IMR-90 (cell line): ENCODE results near the gene TLR6. TPM values are rescaled to one million over a fixed set of nuclear protein-coding genes. Genes with fewer than 3 reads are reported as not detected.
A peak's percentile ranks its signal among the peaks of the same experiment; 100 is the strongest.

Experiments used
- ATAC-seq: fragments of 200-7000 bp; cut with Tn5 transposase; 2 replicates; pipeline ENCODE4 v1.9.1; 2020; ENCODE audit warnings: low read depth, mild to moderate bottlenecking, moderate library complexity
- BruUV-seq: library from RNA; stranded (reverse); fragments of 400-500 nt; replicated peaks from 2 replicates; lab custom pipeline; 2021; lab: Mats Ljungman, UMichigan
- CTCF ChIA-PET: fragments of 300-600 bp; formaldehyde crosslinking; extraction: SDS; loops from one replicate; lab custom pipeline; 2021; ENCODE audit warnings: antibody characterized with exemption; lab: Yijun Ruan, JAX
- POLR2A ChIA-PET: fragments of 300-600 bp; sonication (Branson Sonifier 250); formaldehyde crosslinking; loops from one replicate; lab custom pipeline; 2022; ENCODE audit warnings: antibody characterized with exemption; ENCODE audit not compliant: unreplicated experiment; lab: Charles Lee
- DNase-seq: peaks from one replicate; pipeline ENCODE4 v3.0.0; 2013
- H2AFZ ChIP-seq: replicated peaks from 2 replicates; pipeline ENCODE3; 2013; ENCODE audit warnings: low read length, mild to moderate bottlenecking; ENCODE audit not compliant: poor library complexity
- H2AK5ac ChIP-seq: 2 replicates; pipeline ENCODE4 v1.6.1; 2013; ENCODE audit warnings: low read depth, low read length, inconsistent platforms
- H2AK9ac ChIP-seq: replicated peaks from 2 replicates; pipeline ENCODE3; 2013; ENCODE audit warnings: mild to moderate bottlenecking, low read depth, low read length, moderate library complexity; ENCODE audit not compliant: poor library complexity
- H2BK120ac ChIP-seq: 2 replicates; pipeline ENCODE4 v1.6.1; 2013; ENCODE audit warnings: low read depth, low read length, inconsistent platforms
- H2BK15ac ChIP-seq: 3 replicates; pipeline ENCODE4 v1.6.1; 2013; ENCODE audit warnings: low read depth, low read length, inconsistent platforms
- H2BK20ac ChIP-seq: 2 replicates; pipeline ENCODE4 v1.6.1; 2013; ENCODE audit warnings: low read depth, mild to moderate bottlenecking, inconsistent platforms, low read length, moderate library complexity
- H2BK5ac ChIP-seq: 2 replicates; pipeline ENCODE4 v1.6.1; 2013; ENCODE audit warnings: mild to moderate bottlenecking, low read depth, low read length, inconsistent platforms; ENCODE audit not compliant: poor library complexity, severe bottlenecking
- H3K14ac ChIP-seq: replicated peaks from 2 replicates; pipeline ENCODE4 v1.6.1; 2013; ENCODE audit warnings: low read depth, low read length, inconsistent platforms
- H3K18ac ChIP-seq: 2 replicates; pipeline ENCODE4 v1.6.1; 2013; ENCODE audit warnings: low read depth, low read length, control low read depth
- H3K23ac ChIP-seq: 2 replicates; pipeline ENCODE4 v1.6.1; 2013; ENCODE audit warnings: low read depth, low read length, inconsistent platforms
- H3K27ac ChIP-seq: 2 replicates; pipeline ENCODE4 v1.5.1; 2013; ENCODE audit warnings: mild to moderate bottlenecking, control low read depth, low read length; ENCODE audit not compliant: insufficient read depth
- H3K27me3 ChIP-seq: 2 replicates; pipeline ENCODE4 v1.6.1; 2013; ENCODE audit warnings: low read length; ENCODE audit not compliant: control insufficient read depth, insufficient read depth
- H3K36me3 ChIP-seq: 2 replicates; pipeline ENCODE4 v1.6.1; 2013; ENCODE audit warnings: low read length, mixed read lengths; ENCODE audit not compliant: control insufficient read depth, insufficient read depth
- H3K4ac ChIP-seq: 2 replicates; pipeline ENCODE4 v1.6.1; 2013; ENCODE audit warnings: low read depth, low read length, inconsistent platforms
- H3K4me1 ChIP-seq: 2 replicates; pipeline ENCODE4 v1.6.1; 2013; ENCODE audit warnings: low read length, mixed read lengths; ENCODE audit not compliant: control insufficient read depth, insufficient read depth
- H3K4me2 ChIP-seq: 2 replicates; pipeline ENCODE4 v1.6.1; 2013; ENCODE audit warnings: low read depth, mild to moderate bottlenecking, control low read depth, low read length, moderate library complexity
- H3K4me3 ChIP-seq: 2 replicates; pipeline ENCODE4 v1.5.1; 2013; ENCODE audit warnings: low read depth, mild to moderate bottlenecking, control low read depth, low read length, moderate library complexity; ENCODE audit not compliant: insufficient read depth
- H3K56ac ChIP-seq: 2 replicates; pipeline ENCODE4 v1.6.1; 2013; ENCODE audit warnings: low read length, inconsistent platforms; ENCODE audit not compliant: insufficient read depth; ENCODE audit errors: extremely low read depth
- H3K79me1 ChIP-seq, 2 experiments: 2 replicates each; pipeline ENCODE4 v1.6.1; 2013; ENCODE audit warnings: low read length in 2 of 2, inconsistent platforms in 1 of 2, low read depth in 1 of 2
- H3K9ac ChIP-seq: 2 replicates; pipeline ENCODE4 v1.6.1; 2013; ENCODE audit warnings: low read depth, low read length, control low read depth
- H3K9me1 ChIP-seq: 2 replicates; pipeline ENCODE4 v1.6.1; 2013; ENCODE audit warnings: low read length, inconsistent platforms; ENCODE audit not compliant: insufficient read depth
- H3K9me3 ChIP-seq: 2 replicates; pipeline ENCODE4 v1.6.1; 2013; ENCODE audit warnings: low read length; ENCODE audit not compliant: control insufficient read depth, insufficient read depth
- H4K20me1 ChIP-seq: 2 replicates; pipeline ENCODE4 v1.6.1; 2013; ENCODE audit warnings: low read length, inconsistent platforms; ENCODE audit not compliant: insufficient read depth
- H4K5ac ChIP-seq: 2 replicates; pipeline ENCODE4 v1.6.1; 2013; ENCODE audit warnings: mild to moderate bottlenecking, low read depth, low read length, control low read depth
- H4K8ac ChIP-seq, 2 experiments: 2 replicates each; pipeline ENCODE4 v1.6.1; 2013; ENCODE audit warnings: low read depth in 2 of 2, low read length in 2 of 2, control low read depth in 1 of 2, inconsistent platforms in 1 of 2
- H4K91ac ChIP-seq: 2 replicates; pipeline ENCODE4 v1.6.1; 2013; ENCODE audit warnings: low read depth, low read length, inconsistent platforms; ENCODE audit not compliant: insufficient read depth
- BHLHE40 ChIP-seq: fragments of 150-350 bp; IDR thresholded peaks from 2 replicates; pipeline ENCODE4 v1.6.1; 2016; ENCODE audit warnings: mild to moderate bottlenecking, low read depth, low read length
- CEBPB ChIP-seq: IDR thresholded peaks from 2 replicates; pipeline ENCODE4 v1.6.1; 2012; ENCODE audit warnings: low read depth, low read length, improper control_type of control experiment
- MAZ ChIP-seq: IDR thresholded peaks from 2 replicates; pipeline ENCODE4 v1.6.1; 2012; ENCODE audit warnings: low read depth, mild to moderate bottlenecking, low read length, improper control_type of control experiment, moderate library complexity, borderline replicate concordance
- MXI1 ChIP-seq: IDR thresholded peaks from 2 replicates; pipeline ENCODE4 v1.6.1; 2012; ENCODE audit warnings: low read depth, mild to moderate bottlenecking, low read length, moderate library complexity, borderline replicate concordance
- POLR2A ChIP-seq: IDR thresholded peaks from 2 replicates; pipeline ENCODE4 v1.6.1; 2012; ENCODE audit warnings: mild to moderate bottlenecking, low read depth, low read length
- RAD21 ChIP-seq: IDR thresholded peaks from 2 replicates; pipeline ENCODE4 v1.6.1; 2012; ENCODE audit warnings: low read length, improper control_type of control experiment
- RCOR1 ChIP-seq: IDR thresholded peaks from 2 replicates; pipeline ENCODE4 v1.6.1; 2012; ENCODE audit warnings: mild to moderate bottlenecking, low read length, improper control_type of control experiment; ENCODE audit not compliant: insufficient replicate concordance
- RFX5 ChIP-seq: IDR thresholded peaks from 2 replicates; pipeline ENCODE4 v1.8.0; 2012; ENCODE audit warnings: low read depth, mild to moderate bottlenecking, low read length, moderate library complexity
- WGBS, 2 experiments: methylation state at CpG; one replicate each; pipeline versions ENCODE4 v1.1.5 to v1.1.7; 2013; ENCODE audit warnings: missing lambda C conversion rate in 2 of 2; ENCODE audit not compliant: insufficient read length in 1 of 2; ENCODE audit errors: extremely low coverage in 2 of 2; 5-methylcytosine and 5-hydroxymethylcytosine counted together
- dilution Hi-C: fragments of 300-500 bp; cut with HindIII; formaldehyde crosslinking; loops from one replicate; pipeline ENCODE4 v1.14.3; 2018; ENCODE audit warnings: low sequenced_read_pairs; ENCODE audit not compliant: unreplicated experiment
- in situ Hi-C: fragments of 300-500 bp; cut with MboI; formaldehyde crosslinking; loops from 3 replicates; pipeline ENCODE4 v1.14.3; 2019; ENCODE audit warnings: low sequenced_read_pairs, inconsistent platforms, mixed read lengths
- intact Hi-C: fragments of 100-400 bp; cut with micrococcal nuclease; formaldehyde crosslinking; loops from 2 replicates; pipeline ENCODE4 v1.10.0; 2022
- polyA plus RNA-seq, 3 experiments: library from polyadenylated mRNA; depleted of rRNA; stranded (reverse); fragments of >200 nt; gene quantifications; 2 replicates each; pipeline ENCODE4 v1.2.3, GENCODE V29; 2012; ENCODE audit warnings: low replicate concordance in 1 of 3
- total RNA-seq: library from RNA; depleted of rRNA; stranded (reverse); fragments of >200 nt; gene quantifications from 2 replicates; pipeline ENCODE4 v1.2.3, GENCODE V29; 2012
- TF ChIP-seq, protein P1 (sequence below): fragments of 150-350 bp; IDR thresholded peaks from 2 replicates; pipeline ENCODE4 v1.6.1; 2016; ENCODE audit warnings: low read depth, mild to moderate bottlenecking, low read length, moderate library complexity, borderline replicate concordance
- TF ChIP-seq, protein P2 (sequence below): fragments of 150-350 bp; IDR thresholded peaks from 2 replicates; pipeline ENCODE4 v1.6.1; 2017; ENCODE audit warnings: mild to moderate bottlenecking, antibody characterized with exemption, low read length, low read depth
- TF ChIP-seq, protein P3 (sequence below): conservative IDR thresholded peaks from 2 replicates; pipeline ENCODE4 v1.5.1; 2012; ENCODE audit warnings: mild to moderate bottlenecking, low read depth, low read length, improper control_type of control experiment

TLR6 gene
- total and polyA plus RNA-seq, 2 of the 4 experiments (the other 2 are of a cell fraction): 1.4 to 3.9 TPM

DNA sequence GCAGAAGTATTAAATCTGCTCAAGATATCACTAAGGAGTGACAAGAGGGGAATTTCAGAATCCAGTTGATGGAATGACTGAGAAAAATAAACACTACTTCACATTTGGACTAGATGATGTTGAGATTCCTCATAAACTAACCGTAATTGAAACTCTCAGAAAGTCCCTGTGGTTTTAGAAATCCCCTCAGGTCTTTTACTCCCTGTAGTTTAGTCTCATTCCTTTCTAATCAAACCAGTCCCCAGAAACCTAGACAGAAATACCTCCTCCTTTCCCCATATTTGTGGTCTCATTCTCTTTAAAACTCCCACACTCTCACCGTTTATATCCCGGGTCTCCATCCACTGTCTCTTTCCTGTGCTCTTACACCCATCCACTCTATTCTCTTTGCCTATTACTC, 37.0 kb downstream of the TLR6 start:
- TF ChIP-seq MAZ (no peak), RCOR1 (no peak), RFX5 (no peak), MXI1 (no peak), BHLHE40 (no peak), POLR2A (no peak), CEBPB (no peak), RAD21 (no peak)
- TF ChIP-seq, protein P1, sequence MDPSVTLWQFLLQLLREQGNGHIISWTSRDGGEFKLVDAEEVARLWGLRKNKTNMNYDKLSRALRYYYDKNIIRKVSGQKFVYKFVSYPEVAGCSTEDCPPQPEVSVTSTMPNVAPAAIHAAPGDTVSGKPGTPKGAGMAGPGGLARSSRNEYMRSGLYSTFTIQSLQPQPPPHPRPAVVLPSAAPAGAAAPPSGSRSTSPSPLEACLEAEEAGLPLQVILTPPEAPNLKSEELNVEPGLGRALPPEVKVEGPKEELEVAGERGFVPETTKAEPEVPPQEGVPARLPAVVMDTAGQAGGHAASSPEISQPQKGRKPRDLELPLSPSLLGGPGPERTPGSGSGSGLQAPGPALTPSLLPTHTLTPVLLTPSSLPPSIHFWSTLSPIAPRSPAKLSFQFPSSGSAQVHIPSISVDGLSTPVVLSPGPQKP: no peak
- TF ChIP-seq, protein P2, sequence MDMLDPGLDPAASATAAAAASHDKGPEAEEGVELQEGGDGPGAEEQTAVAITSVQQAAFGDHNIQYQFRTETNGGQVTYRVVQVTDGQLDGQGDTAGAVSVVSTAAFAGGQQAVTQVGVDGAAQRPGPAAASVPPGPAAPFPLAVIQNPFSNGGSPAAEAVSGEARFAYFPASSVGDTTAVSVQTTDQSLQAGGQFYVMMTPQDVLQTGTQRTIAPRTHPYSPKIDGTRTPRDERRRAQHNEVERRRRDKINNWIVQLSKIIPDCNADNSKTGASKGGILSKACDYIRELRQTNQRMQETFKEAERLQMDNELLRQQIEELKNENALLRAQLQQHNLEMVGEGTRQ: no peak
- TF ChIP-seq, protein P3, sequence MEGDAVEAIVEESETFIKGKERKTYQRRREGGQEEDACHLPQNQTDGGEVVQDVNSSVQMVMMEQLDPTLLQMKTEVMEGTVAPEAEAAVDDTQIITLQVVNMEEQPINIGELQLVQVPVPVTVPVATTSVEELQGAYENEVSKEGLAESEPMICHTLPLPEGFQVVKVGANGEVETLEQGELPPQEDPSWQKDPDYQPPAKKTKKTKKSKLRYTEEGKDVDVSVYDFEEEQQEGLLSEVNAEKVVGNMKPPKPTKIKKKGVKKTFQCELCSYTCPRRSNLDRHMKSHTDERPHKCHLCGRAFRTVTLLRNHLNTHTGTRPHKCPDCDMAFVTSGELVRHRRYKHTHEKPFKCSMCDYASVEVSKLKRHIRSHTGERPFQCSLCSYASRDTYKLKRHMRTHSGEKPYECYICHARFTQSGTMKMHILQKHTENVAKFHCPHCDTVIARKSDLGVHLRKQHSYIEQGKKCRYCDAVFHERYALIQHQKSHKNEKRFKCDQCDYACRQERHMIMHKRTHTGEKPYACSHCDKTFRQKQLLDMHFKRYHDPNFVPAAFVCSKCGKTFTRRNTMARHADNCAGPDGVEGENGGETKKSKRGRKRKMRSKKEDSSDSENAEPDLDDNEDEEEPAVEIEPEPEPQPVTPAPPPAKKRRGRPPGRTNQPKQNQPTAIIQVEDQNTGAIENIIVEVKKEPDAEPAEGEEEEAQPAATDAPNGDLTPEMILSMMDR: no peak

More for the DNA sequence above, 37.0 kb downstream of the TLR6 start:
- Histone ChIP-seq H2AFZ (no peak overlapping the region), H3K4me1 (peaks cover 17% of the 10 kb centered on the region), H3K18ac (peak overlapping the region; percentile 73; the same call in 1 of the 2 replicates), H3K36me3 (no peaks in the 10 kb centered on the region), H3K27me3 (no peaks in the 10 kb centered on the region), H2AK5ac (no peak overlapping the region), H3K9me3 (peaks cover 7% of the 10 kb centered on the region; the same call in 1 of the 2 replicates), H3K23ac (no peak overlapping the region), H3K4ac (no peak overlapping the region; the same call in 1 of the 2 replicates), H2BK15ac (no peak overlapping the region), H2BK5ac (peak overlapping the region; percentile 5), H2BK20ac (no peak overlapping the region), H3K56ac (no peak overlapping the region), H3K9me1 (no peaks in the 10 kb centered on the region; the same call in 1 of the 2 replicates), H4K91ac (no peak overlapping the region), H3K4me2 (no peak overlapping the region; the same call in 1 of the 2 replicates), H4K8ac (no peak overlapping the region), H2AK9ac (no peak overlapping the region), H2BK120ac (peak overlapping the region; percentile 61; the same call in 1 of the 2 replicates), H3K14ac (peak overlapping the region; percentile 1; the same call in 1 of the 2 replicates), H3K27ac (no peak overlapping the region), H3K9ac (no peak overlapping the region), H4K5ac (no peak overlapping the region), H3K4me3 (no peak overlapping the region), H4K20me1 (no peaks in the 10 kb centered on the region), H3K79me1 (no peaks in the 10 kb centered on the region)
- ChIA-PET CTCF (no interaction called here), POLR2A (no interaction called here)
- no TSS peak for BruUV-seq
- dilution Hi-C loops (no loop called here), in situ Hi-C loops (no loop called here), intact Hi-C loops (no loop called here)
- DNase-seq (peak; percentile 73), ATAC-seq (no peak)
- 47% methylated on average over 2 of the region's 3 CpGs; no CpG with 5 or more reads in 1 of the 2 experiments for WGBS, 2 experiments
